ENCODE measurements around the gene LAMTOR4.
A peak's percentile ranks its signal among the peaks of the same experiment; 100 is the strongest.

The LAMTOR4 gene

GRCh38 chr7:100148559-100149328 lies at the start of gene LAMTOR4:
Gene LAMTOR4, plus strand, starts transcription at chr7:100148918. Its CDS starts 55 bp downstream, at chr7:100148973.
- DNase-seq, result peak; percentile 91 to 99

GRCh38 chr7:100099452-100099851 lies 49.3 kb upstream of the LAMTOR4 start:
- no peak for DNase-seq

DNA sequence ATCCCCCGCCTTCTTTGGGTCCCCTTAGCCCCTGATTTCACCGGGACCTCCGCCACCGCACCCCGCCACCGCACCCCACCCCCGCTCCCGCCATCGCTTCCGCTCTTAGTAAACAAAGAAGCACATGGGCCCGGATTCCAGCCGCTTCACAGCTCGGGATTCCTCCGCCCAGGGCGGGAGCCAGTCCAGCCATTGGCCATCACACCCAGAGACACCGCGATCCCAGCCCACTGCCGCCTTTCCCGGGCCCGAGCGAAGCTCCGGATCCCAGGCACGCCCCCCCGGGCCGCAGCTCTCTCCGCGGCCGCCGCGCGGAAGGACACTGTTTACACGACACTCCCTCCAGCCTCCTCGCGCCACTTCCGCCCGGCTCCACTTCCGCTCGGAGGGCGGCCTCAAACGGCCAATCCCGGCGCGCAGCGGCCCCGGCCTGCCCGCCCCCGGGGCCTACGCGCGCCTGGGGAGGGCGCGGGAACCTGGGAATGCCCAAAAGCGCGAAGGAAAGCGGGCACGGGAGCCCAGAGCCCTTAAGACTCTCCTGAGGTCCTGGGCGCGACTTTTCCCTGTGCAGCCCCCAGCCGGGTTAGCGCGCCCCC lies 48.2 kb upstream of the LAMTOR4 start:
- DNase-seq, result peak; percentile 82 to 83

GRCh38 chr7:100101016-100101862 lies 47.5 kb upstream of the LAMTOR4 start, which contains the start of the genes AP4M1 and MCM7:
Gene AP4M1, plus strand, starts transcription at chr7:100101643. Its CDS starts 72 bp downstream, at chr7:100101715.
Gene MCM7, minus strand, starts transcription at chr7:100101397. Its CDS starts 103 bp downstream, at chr7:100101294.
- DNase-seq, result peak; percentile 94

DNA sequence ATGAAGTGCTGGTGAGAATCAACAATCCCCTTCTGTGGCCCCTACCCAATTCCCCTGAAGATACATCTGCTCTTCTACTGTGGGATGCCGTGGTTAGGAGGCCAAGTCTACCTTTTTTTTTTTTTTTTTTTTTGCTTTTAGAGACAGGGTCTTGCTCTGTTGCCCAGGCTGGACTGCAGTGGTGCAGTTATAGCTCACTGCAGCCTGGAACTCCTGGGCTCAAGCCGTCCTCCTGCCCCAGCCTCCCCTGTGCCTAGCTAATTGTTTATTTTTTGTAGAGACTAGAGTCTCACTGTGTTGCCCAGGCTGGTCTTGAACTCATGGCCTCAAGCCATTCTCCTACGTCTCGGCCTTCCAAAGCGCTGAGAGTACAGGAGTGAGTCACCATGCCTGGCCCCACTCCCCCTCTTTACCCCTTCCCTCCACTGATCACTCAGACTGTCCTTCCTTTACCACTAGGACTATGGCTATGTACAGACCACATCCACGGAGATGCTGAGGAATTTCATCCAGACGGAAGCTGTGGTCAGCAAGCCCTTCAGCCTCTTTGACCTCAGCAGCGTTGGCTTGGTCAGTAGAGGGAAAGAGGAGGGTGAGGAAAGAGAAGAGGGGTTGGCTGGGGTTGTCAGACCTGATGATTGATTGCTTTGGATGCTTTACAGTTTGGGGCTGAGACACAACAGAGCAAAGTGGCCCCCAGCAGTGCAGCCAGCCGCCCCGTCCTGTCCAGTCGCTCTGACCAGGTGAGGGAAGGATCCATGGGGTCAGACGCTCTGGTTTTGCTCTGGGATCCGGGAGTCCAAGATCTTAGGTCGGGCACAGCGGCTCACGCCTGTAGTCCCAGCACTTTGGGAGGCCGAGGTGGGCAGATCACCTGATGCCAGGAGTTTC lies 45.5 kb upstream of the LAMTOR4 start:
- no peak for DNase-seq

DNA sequence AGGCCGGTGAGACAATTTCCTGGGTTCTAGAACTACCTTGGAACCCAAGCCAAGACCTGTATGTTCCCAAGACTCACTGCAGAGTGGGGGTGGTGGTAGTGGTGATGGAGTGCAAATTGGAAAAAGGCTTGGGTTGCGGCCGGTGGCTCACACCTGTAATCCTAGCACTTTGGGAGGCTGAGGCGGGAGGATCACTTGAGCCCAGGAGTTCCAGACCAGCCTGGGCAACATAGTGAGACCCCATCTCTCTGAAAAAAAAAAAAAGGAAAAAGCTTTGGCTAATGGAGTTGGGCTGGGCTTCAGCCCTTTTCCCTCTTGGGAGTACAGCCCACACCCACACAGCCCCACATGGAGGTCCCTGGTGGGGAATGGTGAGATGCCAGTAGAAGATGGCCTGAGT lies 43.2 kb upstream of the LAMTOR4 start:
- no peak for DNase-seq

DNA sequence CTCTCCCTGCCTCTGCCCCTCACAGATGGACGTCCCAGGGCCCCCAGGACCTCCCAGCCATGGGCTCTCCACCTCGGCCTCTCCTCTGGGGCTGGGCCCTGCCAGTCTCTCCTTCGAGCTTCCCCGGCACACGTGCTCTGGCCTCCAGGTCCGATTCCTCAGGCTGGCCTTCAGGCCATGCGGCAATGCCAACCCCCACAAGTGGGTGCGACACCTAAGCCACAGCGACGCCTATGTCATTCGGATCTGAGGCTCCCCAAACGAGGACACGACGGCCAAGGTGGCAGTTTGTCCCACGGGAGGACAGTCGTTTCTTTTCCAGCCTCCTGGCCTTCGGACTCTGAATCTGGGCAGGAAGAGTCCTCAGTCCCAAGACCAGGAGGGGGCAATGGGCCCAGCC lies 42.1 kb upstream of the LAMTOR4 start:
- DNase-seq, result no peak

- DNase-seq, result no peak
Measured at GRCh38 chr7:100107125-100107737, 41.5 kb upstream of the LAMTOR4 start.

DNA sequence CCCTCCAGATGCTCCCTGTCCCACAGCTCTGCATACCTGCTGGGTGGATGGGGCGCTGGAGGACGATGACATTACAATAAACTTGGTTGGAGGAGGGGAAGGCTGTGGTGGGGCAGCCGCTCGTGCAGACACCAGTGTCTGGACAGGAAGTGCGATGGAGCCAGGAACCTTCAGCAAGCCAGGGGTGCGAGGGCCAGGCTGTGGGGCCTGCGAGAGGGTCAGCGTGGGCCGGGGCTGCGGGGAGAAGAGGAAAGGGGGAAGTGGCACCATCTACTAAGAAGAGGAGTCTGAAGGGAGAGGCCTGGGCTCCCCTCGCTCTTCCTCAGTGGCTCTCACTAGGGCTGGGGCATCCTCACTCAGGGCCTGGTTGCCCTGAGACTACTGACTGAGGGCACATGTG lies 40.8 kb upstream of the LAMTOR4 start:
- no peak for DNase-seq

- DNase-seq, result no peak
Measured at GRCh38 chr7:100109521-100110163, 39.1 kb upstream of the LAMTOR4 start.

DNA sequence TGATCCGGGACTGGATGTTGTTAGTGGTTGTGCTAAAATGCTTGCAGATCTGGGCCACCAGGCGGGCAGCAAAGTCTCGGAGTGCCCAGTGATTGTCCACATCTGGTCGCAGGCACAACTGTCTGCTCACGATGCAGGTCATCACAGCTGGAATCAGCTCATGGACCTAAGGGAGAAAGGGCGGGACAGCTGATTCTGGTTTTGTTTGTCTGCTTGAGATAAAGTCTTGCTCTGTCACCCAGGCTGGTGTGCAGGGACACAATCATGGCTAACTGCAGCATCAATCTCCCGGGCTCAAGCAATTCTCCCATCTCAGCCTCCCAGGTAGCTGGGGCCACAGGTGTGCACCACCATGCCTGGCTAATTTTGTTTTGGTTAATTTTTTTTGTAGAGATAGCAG lies 37.6 kb upstream of the LAMTOR4 start:
- no peak for DNase-seq

GRCh38 chr7:100111914-100112313 lies 36.8 kb upstream of the LAMTOR4 start:
- DNase-seq, result no peak

GRCh38 chr7:100115026-100115425 lies 33.7 kb upstream of the LAMTOR4 start:
- no peak for DNase-seq

DNA sequence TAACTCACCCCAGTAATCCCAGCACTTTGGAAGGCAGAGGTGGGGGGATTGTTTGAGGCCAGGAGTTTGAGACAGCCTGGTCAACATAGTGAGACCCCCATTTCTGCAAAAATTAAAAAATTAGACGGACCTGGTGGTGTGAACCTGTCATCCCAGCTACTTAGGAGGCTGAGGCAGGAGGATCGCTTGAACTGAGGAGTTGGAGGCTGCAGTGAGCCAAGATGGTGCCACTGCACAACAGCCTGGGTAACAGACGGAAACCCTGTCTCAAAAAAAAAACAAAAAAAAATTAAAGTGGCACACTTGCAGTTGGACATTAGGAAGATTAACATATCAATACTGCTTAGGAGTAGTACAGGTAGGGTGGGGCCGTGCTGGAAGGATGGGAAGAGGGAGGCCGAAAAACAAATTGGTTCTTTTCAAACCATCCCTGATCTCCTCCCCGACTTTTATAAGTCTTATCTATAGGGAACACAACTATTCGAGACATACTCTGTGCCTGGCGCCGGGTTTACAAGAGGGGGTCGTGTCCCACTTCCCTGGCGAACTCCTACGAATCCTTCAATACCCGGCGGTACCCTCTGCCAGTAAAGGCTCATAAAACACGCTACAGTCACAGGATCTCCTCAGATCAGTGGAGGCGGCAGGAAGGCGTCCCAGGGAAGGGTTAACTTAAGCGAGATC lies 30.2 kb upstream of the LAMTOR4 start:
- DNase-seq, result no peak

GRCh38 chr7:100119072-100119969 lies 29.4 kb upstream of the LAMTOR4 start, which contains the start of the genes CNPY4 and TAF6:
Gene CNPY4, plus strand, starts transcription at chr7:100119634. Its CDS starts 111 bp downstream, at chr7:100119745.
Gene TAF6, minus strand, starts transcription at chr7:100119358. Its CDS starts 5,149 bp downstream, at chr7:100114209.
- peak; percentile 93 for DNase-seq

DNA sequence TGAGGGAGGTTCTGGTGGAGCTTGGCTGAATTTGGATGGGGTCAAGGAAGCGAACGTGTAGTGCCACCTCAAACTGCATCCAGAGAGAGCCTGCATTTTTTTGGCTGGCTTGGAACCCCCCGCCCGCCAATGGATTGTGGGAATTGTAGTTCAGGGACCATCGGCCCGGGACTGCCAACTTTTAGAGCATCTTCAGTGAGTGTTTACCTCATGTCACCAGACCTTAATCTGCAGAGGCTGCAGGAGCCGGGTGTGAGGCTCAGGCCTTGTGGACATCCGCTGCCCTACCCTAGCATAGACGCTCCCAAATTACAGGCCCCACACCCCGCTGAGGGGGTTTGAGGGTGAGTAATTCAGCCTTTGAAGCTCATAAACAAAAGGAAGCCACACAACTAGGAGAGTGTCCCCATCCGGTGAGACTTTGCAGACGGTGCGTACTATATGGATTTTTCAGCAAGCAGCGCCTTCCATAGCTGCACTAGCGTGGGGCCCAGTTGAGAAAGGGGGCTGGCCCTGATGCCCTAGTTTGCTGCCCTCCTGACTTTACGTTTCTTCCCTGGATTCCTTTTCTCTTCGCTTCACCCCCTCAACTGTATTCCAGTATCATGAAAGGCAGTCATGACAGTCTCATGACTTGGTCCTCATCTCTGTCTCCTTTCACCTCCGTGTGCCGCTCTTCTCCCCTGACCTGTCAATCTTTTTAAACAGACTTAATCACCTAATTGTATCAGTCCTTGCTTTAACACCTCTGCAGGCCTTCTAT lies 28.6 kb upstream of the LAMTOR4 start:
- peak; percentile 54 to 55 for DNase-seq

DNA sequence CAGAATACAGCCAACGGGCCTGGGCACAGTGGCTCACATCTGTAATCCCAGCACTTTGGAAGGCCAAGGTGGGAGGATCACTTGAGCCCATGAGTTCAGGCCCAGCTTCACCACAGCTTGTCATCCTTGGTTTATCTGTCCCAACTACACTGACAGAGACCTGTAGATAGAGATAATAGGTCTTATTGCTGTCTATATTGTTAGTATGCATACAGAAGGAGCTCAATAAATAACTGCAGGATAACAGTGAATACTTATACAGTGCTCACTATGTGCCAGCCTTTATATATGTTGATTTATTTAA lies 28.0 kb upstream of the LAMTOR4 start:
- no peak for DNase-seq

GRCh38 chr7:100122067-100122466 lies 26.7 kb upstream of the LAMTOR4 start:
- no peak for DNase-seq

GRCh38 chr7:100122568-100122967 lies 26.1 kb upstream of the LAMTOR4 start:
- no peak for DNase-seq

All from stimulated activated CD4-positive, alpha-beta T cell treated with anti-CD3 and anti-CD28 coated beads, Interleukin-4, amount 100 ng/mL, for 4 hours (primary cell).